Testis (tissue), 2 donors: ENCODE data around the gene HMX1.

Source experiments
- CTCF ChIP-seq, 3 experiments: fragments of 450-650 bp in 2 of 3; fragments of 200-600 bp in 1 of 3; sonication (generic) in 1 of 3; IDR thresholded peaks; one replicate each; pipeline ENCODE4 v1.5.1; 2016 to 2019; ENCODE audit warnings: antibody characterized with exemption in 3 of 3, mild to moderate bottlenecking in 2 of 3, moderate library complexity in 1 of 3
- POLR2A ChIP-seq: fragments of 450-650 bp; IDR thresholded peaks from one replicate; pipeline ENCODE4 v1.6.1; 2017; ENCODE audit warnings: antibody characterized with exemption, mild to moderate bottlenecking, moderate library complexity

- TF ChIP-seq CTCF (IDR thresholded peaks at IDR 0.05) = no peak
- no peak for TF ChIP-seq POLR2A
These were observed 41.6 kb downstream of the HMX1 start for GRCh38 chr4:8830056-8830455.
